HG03045 (cell line): ENCODE data around the gene INPP4A.

Source experiments
- ATAC-seq: cut with Tn5 transposase; IDR thresholded peaks from one replicate; pipeline ENCODE4 v1.9.1; 2021; ENCODE audit warnings: mild to moderate bottlenecking, moderate library complexity; ENCODE audit not compliant: unreplicated experiment

The INPP4A gene

GRCh38 chr2:98473995-98474780, 29.5 kb downstream of the INPP4A start:
- ATAC-seq: no peak

DNA sequence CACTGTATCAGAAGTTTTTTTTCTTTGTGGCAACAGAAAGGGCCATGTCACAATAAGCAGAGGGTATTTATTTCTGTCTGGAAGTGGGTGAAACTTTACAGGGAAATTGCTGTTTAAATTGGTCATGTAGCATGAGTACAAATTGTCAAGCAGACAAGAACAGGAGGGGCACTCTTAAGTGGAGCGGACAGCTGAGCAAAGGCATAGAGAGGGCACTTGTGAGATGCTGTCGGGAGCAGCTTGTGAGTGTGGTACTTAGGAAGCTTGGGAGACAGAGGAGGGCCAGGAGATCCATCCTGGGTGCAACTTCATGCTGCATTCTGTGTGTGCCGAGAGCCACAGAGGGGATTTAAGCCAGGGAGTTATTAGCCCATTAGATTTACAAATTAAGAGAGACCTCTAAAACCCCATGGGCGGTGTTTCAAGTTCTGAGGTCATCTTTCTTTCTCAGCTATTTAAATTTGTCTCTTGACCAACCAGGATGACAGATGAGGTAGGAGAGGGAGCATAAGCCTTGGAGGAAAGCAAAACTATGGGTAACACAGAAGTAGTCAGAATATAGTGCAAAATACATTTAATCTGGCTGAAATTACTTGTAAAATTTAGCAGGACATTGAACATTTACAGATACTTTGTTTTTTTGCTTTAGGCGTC, 30.4 kb downstream of the INPP4A start:
- ATAC-seq: no peak

DNA sequence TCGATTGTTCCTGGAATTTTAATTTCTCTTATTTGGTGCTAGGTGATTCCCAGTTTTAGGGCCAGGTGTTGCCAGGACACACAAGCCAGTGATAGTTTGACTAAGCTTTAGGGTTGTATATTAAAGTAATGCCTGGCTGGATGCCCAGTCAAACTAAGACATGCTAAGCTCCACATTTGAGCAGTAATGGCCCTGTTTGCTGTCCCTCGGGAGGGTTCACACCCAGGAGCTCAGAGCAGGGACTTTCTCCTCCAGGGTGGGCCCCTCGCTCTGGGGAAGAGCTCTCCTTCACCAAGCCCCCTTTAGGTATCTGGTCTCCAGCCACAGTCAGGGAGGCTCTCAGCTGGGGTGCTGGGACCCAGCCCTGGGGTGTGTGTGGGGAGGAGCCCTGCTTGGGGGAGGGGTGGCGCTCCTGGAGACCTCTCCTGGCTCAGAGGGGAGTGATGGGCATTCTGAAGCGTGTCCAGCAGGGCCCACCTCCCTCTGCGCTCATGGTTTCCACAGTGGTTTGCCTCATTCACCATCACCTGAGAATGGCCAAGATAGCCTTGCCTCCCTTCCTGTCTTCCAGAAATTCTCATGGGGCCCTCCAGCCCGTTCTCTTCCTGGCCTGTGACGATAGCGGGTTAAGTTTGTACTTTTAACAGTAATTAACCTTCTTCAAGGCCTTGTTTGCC, 31.7 kb downstream of the INPP4A start:
- ATAC-seq: no peak

DNA sequence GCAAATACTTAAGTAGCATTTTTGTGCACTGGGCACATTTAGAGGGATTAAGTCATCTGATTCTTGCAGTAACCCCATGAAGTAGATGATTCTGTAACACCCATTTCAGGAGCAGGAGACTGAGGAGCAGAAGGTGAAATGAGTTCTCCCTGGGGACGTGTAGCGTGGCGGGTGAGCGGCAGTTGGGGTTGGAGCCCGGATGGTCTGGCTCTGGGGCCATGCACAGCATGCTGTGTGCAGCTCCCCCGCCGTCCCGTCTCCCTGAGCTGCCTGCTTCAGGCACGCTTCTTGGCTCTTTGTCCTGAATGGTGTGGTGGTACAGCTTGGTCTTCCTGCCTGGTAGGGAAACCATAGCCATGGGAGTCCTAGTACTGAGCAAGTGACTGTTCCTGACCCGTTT, 32.4 kb downstream of the INPP4A start:
- no peak for ATAC-seq

- ATAC-seq: no peak
Observed at GRCh38 chr2:98477506-98477905, 32.8 kb downstream of the INPP4A start.

- ATAC-seq: no peak
Observed at GRCh38 chr2:98478088-98478551, 33.5 kb downstream of the INPP4A start.

GRCh38 chr2:98478907-98479306, 34.2 kb downstream of the INPP4A start:
- ATAC-seq: no peak

GRCh38 chr2:98479371-98479770, 34.7 kb downstream of the INPP4A start:
- ATAC-seq: no peak

GRCh38 chr2:98479959-98480524, 35.4 kb downstream of the INPP4A start:
- ATAC-seq: no peak

DNA sequence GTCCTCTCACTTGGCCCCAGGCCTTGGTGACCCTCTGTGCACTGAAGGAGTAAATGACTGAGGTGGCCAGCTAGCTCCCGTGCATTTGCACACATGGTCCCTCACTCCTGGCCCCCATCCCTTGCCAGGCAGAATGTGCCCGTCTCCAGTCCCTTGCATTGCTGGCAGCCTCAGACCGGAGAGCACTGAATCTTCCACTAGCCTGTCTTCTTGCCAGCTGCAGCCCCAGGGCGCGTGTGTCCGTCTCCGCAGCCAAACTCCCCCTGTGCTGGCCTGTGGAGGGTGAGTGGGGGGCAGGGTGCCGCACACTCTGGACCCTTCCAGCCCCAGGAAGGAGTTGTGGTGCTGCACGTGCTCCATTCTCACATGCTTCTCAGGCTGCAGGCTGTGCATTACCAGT, 35.9 kb downstream of the INPP4A start:
- no peak for ATAC-seq

DNA sequence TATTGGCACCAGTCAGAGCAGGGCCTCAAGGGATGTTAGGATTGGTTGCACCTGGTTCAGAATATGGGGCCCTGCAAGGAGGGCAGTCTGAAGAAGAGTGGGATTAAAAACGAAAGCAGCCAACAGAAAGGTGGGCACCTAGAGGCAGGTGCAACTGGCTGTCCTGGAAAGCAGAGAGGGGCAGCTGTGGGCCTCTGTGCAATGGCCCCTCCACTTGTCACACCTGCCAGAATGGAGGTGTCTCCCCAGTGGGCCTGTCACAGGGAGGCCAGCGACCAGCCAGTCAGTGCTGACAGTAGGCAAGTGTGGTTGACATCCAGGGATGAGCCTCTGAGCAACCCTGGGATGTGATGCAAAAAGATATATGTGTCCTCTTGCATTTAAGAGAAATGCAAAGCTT, 37.7 kb downstream of the INPP4A start:
- ATAC-seq: no peak

GRCh38 chr2:98483257-98483861, 38.7 kb downstream of the INPP4A start:
- peak; percentile 68 for ATAC-seq

GRCh38 chr2:98484121-98484557, 39.5 kb downstream of the INPP4A start:
- no peak for ATAC-seq

DNA sequence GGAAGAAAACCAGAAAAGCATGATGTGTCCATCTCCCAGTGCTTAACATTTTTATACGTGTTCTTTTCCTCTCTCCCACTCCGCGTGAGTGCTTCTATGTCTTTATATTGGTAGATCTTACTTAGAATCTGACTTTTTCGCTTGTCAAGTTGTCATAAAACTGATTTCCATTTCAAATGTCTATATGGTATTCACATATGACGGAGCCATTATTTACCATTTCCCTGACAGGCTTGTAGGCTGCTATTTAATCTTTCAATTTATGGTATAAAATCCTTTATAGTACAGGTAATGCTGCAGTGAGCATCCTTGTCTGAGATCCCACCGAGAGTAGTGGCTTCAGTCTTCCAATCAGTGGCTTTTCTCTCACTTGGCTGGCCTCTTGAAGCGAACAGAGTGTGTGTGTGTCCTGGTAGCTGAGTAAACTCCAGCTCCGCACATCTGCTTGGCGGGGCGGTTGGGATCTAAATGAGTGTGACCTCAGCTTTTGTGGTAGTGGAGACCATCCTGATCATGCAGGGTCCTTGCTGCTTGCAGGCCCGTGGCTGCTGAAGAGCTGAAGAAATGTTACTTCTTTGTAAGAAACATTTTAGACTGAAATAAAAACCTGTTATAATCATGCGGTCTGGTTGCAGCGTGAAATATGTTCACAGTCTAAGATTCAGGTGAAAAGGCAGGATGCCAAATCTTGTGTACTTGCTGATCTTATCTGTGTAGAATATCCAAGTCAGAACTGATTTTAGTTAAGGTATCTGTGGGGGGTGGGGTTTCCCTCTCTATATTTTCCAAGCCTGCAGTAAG, 40.2 kb downstream of the INPP4A start:
- no peak for ATAC-seq

- no peak for ATAC-seq
Observed at GRCh38 chr2:98485453-98485755, 40.7 kb downstream of the INPP4A start.

DNA sequence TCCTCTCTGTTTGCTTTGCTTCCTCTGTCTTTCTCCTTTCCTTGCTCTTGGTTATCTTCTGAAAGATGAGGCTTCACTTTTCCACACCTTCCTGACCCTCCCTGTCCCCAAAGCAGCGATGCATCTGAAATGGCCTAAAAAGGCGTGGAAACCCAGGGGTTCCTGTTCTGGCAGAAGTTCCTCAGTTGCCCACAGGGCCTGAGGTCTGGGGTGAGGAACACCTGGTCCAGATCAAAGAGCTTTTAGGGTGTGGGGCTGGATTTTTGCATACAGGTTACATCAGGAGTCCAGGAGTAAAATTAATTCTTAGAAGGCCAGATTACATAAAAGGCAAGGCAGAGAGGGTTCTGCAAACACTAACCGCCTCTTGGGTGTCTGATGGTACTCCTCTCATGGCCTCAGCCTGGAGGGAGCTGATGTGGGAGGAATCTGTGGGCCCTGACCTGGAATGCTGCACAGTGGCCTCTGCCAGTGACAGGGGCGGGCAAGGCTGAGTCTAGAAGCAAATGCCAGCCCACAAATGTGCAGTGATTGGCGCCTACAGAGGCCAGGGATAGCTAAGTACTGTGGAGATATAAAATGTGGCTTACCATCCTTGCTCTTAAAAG, 41.8 kb downstream of the INPP4A start:
- ATAC-seq: no peak

GRCh38 chr2:98487101-98487805, 42.6 kb downstream of the INPP4A start:
- no peak for ATAC-seq

GRCh38 chr2:98487806-98488189, 43.1 kb downstream of the INPP4A start:
- peak; percentile 41 for ATAC-seq

DNA sequence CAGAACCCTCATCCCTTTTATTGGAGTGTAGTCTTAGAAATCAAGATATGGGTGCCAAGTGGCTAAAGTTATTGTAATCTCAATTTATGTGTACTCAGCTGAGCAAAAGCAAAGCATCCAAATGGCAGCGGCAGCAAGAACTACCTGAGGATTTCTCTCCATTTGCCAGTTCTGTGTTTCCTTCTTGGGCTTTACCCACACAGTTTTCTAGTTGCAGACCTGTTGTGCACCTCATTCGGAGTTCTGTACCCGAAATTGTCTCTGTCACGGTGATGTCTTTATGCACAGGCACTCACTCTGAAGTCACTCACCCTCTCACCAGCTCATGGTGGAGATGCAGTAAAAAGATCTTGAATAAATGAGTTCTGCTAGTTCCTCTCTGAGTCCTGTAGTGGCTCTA, 43.6 kb downstream of the INPP4A start:
- ATAC-seq: no peak
